Inferior parietal cortex (tissue), 1 donor: ENCODE measurements around the gene YPEL5.
"Not testable (repeated sequence)": the region's sequence is repeated elsewhere in the genome, so short reads cannot be mapped to it uniquely, and the experiment has no call there.

Source experiments
- DNase-seq: peaks from one replicate; pipeline ENCODE4 v3.0.0-alpha.2; 2016; ENCODE audit errors: extremely low spot score

YPEL5 gene

DNA sequence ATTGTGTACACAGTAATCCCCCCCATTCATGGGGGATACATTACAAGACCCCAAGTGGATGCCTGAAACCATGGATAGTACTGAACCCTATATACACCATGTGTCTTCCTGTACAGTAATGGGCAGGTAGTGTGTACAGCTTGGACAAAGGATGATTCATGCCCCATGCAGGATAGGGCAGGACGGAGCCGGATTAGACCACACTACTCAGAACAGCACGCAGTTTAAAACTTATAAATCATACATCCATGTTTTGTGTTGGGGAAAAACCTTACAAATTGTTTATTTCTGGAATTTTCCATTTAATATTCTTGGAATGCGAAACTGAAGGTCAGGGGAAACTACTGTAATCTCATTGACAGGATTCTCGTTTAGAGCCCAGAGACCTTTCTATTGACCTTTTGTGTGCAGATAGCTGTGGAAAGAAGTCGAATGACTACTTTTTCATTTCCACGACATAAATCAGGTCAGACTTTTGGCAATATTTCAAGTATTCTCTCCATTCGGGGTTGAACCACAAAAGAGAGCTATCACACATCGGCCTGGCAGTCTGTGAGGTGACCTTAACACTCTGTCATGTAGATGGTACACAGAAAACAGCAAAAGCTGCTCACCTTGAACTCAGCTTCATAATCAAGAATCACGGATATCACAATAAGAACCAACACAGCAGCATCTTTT lies 9.9 kb upstream of the YPEL5 start:
- no peak for DNase-seq

DNA sequence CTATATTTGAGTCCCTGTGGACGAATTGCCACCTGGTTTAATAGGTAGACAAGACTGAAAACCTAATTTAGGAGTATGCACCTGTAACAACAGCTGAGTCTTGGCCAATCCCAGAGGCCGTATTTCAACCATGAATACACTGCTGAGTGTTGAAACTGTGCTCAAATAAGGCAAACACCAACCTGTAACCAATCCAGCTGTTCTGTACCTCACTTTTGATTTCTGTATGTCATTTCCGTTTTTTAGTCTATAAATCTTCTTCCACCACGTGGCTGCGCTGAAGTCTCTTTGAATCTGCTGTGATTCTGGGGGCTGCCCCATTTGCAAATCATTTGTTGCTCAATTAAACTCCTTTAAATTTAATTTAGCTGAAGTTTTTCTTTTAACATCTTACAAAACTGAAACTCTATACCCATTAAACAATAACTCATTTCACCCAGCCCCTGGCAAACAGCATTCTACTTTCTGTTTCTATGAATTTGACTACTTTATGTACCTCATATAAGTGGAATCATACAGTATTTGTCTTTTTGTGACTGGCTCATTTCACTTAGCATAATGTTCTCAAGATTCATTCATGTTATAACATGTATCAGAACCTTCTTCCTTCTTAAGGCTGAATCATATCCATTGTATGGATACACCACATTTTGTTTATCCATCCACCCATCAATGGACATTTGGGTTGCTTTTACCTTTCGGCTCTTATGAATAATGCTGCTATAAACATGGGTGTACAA lies 7.5 kb upstream of the YPEL5 start:
- no peak for DNase-seq

DNA sequence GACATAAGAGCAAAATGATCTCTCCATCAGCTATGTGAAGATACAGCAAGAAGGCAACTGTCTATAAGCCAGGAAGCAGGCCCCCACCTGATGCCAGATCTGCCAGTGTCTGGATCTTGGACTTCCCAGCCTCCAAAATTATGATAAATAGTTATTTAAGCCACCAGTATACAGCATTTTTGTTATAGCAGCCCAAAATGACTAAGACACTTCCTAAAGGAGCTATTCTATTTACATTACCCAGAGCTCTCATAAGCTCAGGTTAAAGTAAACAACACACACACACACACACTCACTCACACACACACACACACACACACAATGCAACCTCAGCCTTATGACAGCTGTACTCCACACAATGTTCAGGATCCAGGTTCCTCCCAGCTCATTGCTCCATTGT lies 5.7 kb upstream of the YPEL5 start:
- no peak for DNase-seq

DNA sequence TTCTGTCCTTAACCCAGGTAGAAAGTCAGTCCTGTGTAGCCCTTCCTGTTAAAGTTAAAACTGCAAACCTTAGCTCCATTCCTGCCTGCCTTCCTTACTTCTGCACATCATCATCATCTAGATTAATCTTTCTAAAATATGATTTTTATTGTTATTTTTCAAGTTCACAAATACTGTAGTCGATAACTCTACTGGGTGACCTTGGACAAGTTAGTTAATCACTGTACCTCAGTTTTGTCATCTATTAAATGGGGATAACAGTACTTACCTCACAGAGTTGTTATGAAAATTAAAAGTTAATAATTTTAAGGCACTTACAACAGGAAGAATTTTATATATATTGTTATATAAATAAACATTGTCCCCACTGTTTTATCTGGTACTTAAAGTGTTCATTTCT lies 2.5 kb upstream of the YPEL5 start:
- no peak for DNase-seq

DNA sequence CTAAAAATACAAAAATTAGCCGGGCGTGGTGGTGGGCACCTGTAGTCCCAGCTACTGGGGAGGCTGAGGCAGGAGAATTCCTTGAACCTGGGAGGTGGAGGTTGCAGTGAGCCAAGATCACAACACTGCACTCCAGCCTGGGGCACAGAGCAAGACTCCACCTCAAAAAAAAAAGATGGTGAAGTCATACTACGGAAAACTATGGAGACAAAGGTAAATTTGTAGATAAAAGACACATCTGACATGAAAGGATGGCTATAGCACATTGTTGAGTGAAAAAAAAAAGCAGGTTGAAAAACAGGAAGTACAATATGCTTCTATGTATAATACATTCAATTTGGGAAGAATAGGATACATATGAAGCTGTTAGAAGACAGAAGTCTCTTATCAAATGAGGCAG lies 1.9 kb upstream of the YPEL5 start:
- DNase-seq: not testable (repeated sequence)

DNA sequence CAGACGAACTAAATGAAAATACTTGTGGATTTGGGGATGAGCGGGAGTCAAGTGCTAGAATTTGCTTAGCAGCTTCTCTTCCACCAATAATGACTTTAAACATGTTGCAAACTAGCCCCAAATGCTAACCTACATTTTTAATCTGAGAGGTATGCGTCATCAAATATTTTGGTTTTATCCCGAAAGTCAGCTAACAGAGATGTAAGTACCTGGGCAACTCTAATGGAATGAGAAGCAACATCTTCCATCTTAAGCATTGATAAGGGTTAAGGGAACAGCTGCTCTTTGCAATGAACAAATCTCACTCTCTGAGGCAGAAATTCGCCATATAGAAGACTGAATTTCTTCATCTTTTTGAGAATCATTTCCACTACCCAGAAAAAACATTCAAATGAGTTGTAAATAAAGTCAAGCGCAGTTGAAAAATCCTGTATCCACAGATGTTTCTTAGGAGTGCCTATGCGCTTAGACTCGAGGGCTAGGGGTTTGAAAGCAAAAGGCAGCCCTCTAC lies 926 bp upstream of the YPEL5 start:
- no peak for DNase-seq

DNA sequence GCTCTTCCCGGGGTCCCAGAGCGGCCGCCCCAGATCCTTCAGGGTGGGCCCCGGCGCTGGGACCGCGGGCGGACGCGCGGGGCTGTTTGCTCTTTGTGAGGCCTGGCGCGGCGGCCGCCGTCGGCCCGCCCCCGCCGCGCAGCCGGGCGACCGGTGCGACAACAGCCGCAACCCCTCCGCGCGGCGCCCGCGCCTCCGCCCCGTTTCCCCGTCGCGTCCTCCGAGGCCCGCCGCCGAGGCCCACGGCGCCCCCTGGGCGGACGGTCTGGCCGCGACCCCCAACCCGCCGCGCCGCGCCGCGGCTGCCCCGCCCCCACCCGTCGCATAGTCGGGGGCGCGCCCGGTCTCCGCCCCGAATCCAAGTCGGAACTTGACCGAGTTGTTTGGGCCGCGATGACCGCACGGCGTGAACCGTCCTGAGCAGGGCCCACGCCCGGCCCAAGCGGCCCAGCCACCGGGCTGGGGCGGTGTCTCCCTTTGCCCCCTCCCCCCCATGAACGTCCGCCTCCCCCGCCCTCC lies 448 bp downstream of the YPEL5 start:
- DNase-seq: no peak

DNA sequence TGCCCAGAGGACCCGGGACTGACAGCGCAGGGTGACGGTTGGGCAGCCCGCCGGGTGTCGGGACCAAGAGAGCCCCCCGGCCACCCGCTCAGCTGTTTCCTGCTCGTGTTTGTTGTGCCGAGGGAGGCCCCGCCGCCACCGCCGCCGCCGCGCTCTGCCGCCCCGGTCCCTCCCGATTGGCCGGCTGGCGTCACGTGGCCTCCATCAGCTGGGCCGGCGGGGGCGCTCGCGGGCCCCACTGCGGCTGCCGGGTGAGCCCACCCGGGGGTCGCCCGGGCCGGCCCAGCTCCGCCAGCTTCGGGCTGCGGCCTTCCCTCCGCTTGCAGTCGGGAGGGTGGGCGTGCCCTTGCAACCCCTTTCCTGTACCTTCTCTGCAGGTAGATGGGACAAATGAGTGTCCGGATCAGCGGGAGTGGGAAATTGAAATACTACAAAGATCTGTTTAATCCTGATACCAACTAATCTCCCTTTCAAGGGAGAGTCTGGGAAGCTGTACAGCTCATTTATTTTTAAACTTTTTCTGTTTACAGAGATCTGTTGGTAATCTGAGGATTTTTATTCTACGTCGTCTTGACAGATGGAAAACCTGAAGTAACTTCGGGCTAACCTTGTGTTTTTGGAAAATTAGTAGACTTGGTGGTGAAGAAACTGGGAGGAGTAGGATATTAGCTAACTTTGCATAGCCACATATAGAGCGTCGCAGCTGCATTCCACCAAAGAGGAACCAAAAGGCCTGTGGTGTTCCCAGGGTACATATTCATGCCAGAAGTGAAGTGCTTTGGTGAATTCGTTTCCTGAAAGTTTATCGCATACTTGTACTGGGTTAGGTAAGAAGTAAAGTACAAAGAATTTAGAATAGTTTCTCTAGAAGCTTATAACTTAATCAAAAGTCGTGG lies 1.2 kb downstream of the YPEL5 start:
- DNase-seq: peak; percentile 74

DNA sequence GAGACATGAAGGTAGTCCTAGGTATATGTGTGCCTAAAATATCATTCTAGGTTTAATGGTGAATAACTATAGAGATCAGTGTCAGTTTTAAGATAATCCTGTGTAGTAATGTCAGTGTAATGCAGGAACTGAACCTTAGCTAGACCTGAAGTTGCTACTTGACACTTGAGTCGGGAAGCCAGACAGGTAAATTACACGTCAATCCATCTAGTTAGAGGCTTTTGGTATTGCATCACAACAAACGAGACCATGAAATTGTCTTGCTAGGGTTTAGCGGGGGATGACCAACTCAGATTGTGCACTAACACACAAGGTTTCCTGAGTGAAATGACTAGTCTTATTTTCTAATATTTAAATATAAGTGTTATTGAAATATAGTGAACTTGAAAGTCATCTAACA lies 2.0 kb downstream of the YPEL5 start:
- no peak for DNase-seq

DNA sequence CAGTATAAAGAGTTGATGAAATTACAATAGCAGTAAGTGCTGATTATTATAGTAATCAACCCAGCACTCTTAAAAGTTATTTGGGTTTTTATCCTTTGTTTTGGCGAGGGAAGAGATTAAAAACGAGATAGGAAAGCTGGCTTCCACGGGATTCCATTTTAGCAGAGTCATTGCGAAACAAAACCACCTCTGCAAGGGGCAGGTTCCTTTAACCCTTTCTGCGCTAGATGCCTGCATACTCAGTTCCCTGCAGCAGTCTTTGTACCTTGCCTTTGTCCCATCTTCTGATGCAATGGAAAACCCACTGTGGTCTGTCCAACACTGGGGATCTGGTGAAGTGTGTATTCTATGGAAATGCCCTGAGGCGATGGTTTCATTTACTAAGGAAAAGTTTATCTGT lies 2.7 kb downstream of the YPEL5 start:
- DNase-seq: no peak

DNA sequence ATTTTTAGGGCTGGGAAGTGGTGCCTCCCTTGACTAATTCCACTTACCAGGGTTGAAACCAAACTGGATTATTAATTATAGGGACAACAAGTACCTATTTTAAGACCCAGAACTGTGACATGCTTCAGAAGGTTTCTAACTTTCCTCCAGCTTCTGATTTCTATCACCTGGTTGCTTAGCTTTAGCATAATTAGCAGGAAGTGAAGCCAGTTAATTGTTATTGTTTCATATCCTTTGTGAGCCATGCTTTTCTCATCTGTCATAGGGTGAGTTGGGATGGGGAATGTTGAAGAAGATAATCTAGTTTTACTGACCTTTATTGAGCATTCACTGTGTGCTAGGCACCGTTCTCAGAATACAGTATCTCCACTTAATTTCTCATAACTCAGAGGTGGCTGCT lies 3.2 kb downstream of the YPEL5 start:
- no peak for DNase-seq

DNA sequence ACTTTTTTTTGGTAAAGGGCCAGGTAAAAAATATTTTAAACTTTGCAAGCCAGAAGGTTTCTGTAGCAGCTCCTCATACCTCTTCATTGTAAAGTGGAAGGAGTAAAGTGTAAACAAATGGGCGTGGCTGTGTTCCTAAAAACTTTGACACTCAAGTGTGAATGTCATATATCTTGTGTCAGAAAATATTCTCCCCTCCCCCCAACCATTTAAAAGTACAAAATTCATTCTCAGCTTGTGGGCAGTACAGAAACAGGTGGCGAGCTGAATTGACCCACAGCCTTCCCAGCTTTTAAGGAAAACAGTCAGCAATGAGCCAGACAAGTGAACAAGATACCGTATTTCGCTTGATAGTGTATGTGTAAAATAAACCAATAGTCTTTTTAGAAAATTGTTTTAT lies 4.0 kb downstream of the YPEL5 start:
- no peak for DNase-seq

DNA sequence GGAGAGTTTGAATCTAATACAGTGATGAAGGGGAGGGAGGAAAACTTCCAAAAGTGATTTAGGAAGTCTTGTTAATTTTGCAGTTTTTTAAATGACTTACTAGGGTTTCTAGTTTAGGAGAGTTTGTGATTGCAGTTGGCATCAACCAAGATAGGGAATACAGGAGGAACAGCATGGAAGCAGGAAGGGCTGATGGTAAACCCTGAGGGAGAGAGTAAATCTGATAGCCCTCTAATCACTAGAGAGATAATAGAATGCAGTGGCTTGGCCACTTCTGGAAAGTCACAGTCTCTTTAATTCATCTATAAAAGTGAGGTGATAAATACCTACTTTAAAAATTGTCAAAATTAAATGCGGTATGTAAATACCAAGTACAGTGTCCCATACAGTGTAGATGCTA lies 5.6 kb downstream of the YPEL5 start:
- DNase-seq: no peak

DNA sequence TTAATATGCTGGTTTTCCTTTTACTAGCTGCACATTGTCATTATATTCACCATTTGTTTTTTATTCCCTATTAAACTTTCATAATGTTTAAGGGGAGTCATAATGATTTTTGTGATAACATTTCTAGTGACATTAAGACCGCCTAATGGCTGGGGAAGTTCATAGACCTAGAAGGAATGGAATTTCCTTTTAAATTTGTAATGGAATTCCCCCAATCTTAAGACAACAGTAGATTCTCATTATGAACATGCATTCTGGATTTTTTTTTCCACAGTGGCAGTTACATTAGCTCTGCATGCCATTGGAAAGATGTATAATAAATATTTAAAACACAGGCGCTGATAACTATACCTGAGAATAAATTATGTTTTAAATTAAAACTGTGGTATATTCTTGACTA lies 8.4 kb downstream of the YPEL5 start:
- DNase-seq: no peak

DNA sequence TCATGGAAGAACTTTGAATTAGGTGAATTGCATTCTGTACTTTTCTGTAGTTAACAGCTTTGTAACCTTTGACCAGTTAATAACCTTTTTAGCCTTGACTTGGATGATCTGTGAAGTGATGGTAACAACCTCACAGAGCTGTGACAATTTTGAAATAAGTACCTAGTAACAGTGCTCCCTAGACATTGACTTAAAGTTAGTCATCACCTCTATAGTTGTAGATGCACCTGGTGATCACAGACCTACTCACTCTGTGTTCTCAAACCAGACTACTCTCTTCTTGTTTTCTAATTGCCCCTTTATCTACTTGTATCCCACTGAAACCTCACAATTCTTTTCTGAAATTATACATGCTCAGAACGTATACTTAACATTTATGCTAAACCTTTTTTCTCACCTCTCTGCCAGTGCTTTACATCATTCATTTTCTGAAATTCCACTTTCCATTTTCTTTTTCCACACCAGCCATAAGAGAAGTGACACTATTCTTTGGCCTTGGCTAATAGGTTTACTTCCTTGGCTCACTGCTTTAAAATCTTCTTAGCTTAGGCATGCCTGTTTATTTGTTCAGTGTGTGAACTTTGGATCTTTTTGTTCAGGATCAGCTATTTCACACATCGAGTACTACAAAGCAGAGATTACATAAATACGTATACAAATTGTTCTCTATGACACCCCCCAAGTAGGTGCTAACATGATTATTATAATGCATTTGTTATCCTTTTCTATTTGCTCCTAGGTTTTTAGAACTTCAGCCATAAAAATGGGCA lies 9.3 kb downstream of the YPEL5 start:
- DNase-seq: no peak

DNA sequence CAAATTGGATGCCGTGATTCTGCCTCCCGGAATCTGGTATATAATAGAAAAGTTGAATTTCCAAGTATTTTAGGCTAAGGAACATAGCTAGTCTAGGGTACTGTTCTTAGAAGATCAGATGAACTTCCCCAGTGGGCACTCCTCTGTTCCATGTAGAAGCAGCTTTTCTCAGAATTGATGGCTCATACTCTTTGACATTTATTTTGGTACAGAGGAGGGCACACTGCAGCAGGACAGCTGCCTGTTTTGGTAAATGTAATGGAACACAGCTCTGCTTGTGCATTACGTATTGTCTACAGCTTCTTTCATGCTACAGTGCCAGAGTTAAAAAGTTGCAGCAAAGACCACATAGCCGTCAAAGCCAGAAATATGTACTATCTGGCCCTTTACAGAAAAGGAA lies 10.8 kb downstream of the YPEL5 start:
- no peak for DNase-seq

DNA sequence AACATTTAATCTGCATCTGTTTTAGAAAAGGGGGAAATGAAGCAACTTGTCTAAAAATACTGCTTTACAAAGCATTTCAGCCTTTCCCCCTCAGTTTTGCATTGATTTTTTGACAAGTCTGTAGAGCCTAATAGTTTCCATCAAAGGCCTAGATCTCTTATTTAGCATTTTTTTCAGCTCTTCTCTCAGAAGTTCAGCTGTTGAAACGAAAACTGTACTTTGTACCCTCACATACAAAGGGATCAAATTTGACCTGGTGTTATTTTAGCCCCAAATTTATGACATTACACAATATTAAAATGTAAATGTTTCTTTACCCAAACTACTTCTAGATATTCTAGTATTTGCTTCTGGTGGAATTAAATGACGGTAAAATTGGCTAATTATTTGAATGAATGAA lies 13.0 kb downstream of the YPEL5 start:
- DNase-seq: no peak

DNA sequence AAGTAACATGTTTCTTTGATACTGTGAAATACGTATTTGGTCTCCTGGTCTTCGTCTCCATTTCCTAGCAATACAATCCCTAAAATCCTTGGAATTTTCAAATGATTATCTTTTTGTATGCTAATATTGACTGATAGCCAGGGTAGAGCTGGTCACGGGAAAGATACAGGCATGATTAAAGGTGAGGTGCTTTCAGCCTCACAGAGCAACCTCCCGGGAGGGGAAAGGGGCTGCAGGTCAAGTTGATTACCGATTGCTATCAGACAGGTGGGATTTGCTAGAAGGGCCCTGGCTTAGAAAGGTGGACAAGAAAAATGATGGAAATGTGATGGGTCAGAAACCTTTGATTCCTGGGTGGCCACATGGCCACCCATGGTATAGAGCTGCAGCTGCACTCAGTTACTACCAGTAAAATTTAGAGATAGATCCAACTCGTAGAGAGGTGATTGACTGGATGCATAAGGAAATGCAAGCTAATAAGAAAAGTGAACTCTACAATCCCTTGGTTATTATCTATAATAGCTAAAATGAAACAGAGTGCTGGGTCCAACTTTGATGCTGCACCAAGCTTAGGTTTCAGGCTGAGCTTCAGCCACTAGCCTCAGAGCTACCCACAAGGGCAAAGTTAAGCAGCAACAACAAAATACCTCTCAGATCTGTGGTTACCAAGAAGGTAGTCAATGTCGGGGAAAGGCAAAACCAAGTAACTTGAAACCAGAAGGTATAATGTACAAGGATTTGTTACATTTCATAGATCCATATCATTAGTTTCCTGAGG lies 15.3 kb downstream of the YPEL5 start:
- no peak for DNase-seq

DNA sequence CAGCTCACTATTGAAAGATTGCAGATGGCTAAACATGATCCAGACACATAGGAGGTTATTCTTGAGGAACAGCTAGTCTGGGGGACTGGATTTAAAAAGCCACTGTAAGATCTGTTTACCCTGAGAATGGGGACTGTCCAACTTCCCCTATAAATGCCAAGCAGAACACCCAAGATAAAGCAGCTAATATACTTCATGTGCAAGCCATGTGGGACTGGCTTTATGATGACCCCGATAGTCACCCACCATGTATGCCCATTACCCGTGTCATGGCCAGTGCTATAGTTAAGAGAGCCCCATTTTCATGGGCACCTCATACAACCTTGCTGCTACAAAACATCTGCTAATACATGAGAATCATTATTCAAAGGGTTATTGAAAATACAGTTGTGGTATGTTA lies 16.0 kb downstream of the YPEL5 start:
- no peak for DNase-seq

DNA sequence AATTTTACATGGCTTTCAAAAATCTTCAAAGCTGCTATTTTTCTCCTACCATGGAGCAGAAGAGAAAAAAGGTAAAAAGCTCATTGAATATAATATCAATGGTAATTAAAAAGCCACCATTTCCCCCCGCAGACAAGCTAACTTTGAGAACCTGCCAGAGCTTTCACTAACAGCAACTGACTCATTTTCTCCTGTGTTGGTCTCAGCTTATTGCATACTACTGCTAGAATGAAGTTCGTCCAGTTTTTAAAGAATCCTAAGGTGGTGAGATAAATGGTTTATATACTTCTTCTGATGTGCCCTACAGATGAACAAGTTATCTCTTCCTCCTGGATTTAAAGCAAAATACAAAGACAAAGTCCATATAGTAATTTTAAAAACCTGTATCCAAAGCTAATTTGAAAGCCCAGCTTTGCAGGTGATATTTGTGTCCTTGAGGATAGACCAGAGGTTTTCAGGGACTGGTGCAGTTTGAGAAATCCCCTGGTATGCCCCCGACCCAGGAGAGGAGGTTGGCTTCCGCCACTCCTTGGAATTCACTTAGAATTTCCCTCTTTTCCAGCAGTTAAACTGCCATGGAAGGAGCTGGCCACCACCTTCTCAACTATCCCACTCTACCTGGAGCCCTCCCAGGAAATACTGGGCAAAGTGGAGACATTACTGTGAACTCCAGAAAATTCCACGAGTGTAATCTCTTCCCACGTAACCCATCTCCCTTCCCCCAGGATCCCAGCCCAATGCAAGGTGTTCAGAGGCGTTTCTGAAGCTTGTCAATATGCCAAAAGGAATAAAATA lies 17.5 kb downstream of the YPEL5 start:
- no peak for DNase-seq
